Fibroblast of pulmonary artery (primary cell): ENCODE measurements around the gene PLEKHM3.

Experiments used
- DNase-seq: peaks from one replicate; pipeline ENCODE4 v3.0.0-alpha.2; 2010; ENCODE audit warnings: low read depth
- H3K4me3 ChIP-seq: replicated peaks from 2 replicates; pipeline ENCODE4 v1.5.1; 2011; ENCODE audit warnings: low read depth, mild to moderate bottlenecking, control low read depth, low read length, moderate library complexity
- CTCF ChIP-seq: IDR thresholded peaks from 2 replicates; pipeline ENCODE4 v1.5.1; 2011; ENCODE audit warnings: mild to moderate bottlenecking, control low read depth, low read length, inconsistent platforms; ENCODE audit errors: missing control alignments

PLEKHM3 gene

GRCh38 chr2:207926133-207926988 lies 99.0 kb downstream of the PLEKHM3 start:
- DNase-seq = peak; percentile 87
- no peak overlapping the region for H3K4me3 ChIP-seq
- TF ChIP-seq CTCF = no peak

GRCh38 chr2:207925601-207926000 lies 99.7 kb downstream of the PLEKHM3 start:
- no peak overlapping the region for H3K4me3 ChIP-seq
- DNase-seq = no peak

GRCh38 chr2:207921606-207922005 lies 103.7 kb downstream of the PLEKHM3 start:
- no peak for DNase-seq
- no peak for TF ChIP-seq CTCF
- no peak overlapping the region for H3K4me3 ChIP-seq

More at GRCh38 chr2:207925601-207926000, 99.7 kb downstream of the PLEKHM3 start:
- TF ChIP-seq CTCF = no peak

GRCh38 chr2:207920721-207921120 lies 104.6 kb downstream of the PLEKHM3 start:
- TF ChIP-seq CTCF = no peak
- no peak overlapping the region for H3K4me3 ChIP-seq
- no peak for DNase-seq

GRCh38 chr2:207920321-207920720 lies 105.0 kb downstream of the PLEKHM3 start:
- no peak for TF ChIP-seq CTCF
- no peak for DNase-seq
- H3K4me3 ChIP-seq = no peak overlapping the region

GRCh38 chr2:207919164-207919919 lies 106.0 kb downstream of the PLEKHM3 start:
- H3K4me3 ChIP-seq = no peak overlapping the region
- no peak for DNase-seq
- TF ChIP-seq CTCF = no peak
